HepG2 (cell line): Measurements from ENCODE around the gene RBM23. TPM values are rescaled to one million over a fixed set of nuclear protein-coding genes. Genes with fewer than 3 reads are reported as not detected.

Experiments used
- CBX5 ChIP-seq: sonication (generic); formaldehyde crosslinking; IDR thresholded peaks from 2 replicates; pipeline ENCODE4 v1.4.0; 2020; ENCODE audit warnings: missing genetic modification reagents, borderline replicate concordance
- ERF ChIP-seq: IDR thresholded peaks from 2 replicates; pipeline ENCODE4 v1.6.1; 2018; ENCODE audit warnings: missing biosample characterization, missing genetic modification reagents
- FOSL1 ChIP-seq: sonication (generic); formaldehyde crosslinking; IDR thresholded peaks from 2 replicates; pipeline ENCODE4 v1.9.0; 2021; ENCODE audit warnings: missing genetic modification reagents, borderline replicate concordance
- HNRNPUL1 ChIP-seq: fragments of 200-400 bp; formaldehyde crosslinking; IDR thresholded peaks from 2 replicates; pipeline ENCODE4 v1.6.1; 2017; ENCODE audit warnings: low read depth, mild to moderate bottlenecking, low read length, moderate library complexity
- NFE2L1 ChIP-seq: sonication (generic); formaldehyde crosslinking; IDR thresholded peaks from 2 replicates; pipeline ENCODE4 v1.4.0; 2020; ENCODE audit warnings: missing genetic modification reagents, mild to moderate bottlenecking, borderline replicate concordance
- NR1H2 ChIP-seq: sonication (generic); formaldehyde crosslinking; IDR thresholded peaks from 2 replicates; pipeline ENCODE4 v1.8.1; 2022; ENCODE audit warnings: low read depth, missing genetic modification reagents, borderline replicate concordance
- PRPF4 ChIP-seq: fragments of 200-400 bp; formaldehyde crosslinking; IDR thresholded peaks from 2 replicates; pipeline ENCODE4 v1.6.1; 2016; ENCODE audit warnings: low read length, low read depth; ENCODE audit not compliant: poor library complexity, severe bottlenecking
- SP1 ChIP-seq, 2 experiments: fragments of 450-650 bp in 1 of 2; sonication (generic) in 1 of 2; formaldehyde crosslinking in 1 of 2; IDR thresholded peaks; 2 replicates each; pipeline versions ENCODE4 v1.4.0 to v1.6.1; 2016 to 2020; ENCODE audit warnings: missing genetic modification reagents in 1 of 2
- SRY ChIP-seq: sonication (generic); formaldehyde crosslinking; IDR thresholded peaks from 2 replicates; pipeline ENCODE4 v1.8.0; 2022; ENCODE audit warnings: mild to moderate bottlenecking, missing genetic modification reagents
- U2AF1 ChIP-seq: fragments of 200-400 bp; formaldehyde crosslinking; optimal IDR thresholded peaks from 2 replicates; pipeline ENCODE3; 2017; ENCODE audit warnings: mild to moderate bottlenecking, low read depth, low read length
- WIZ ChIP-seq: sonication (generic); formaldehyde crosslinking; IDR thresholded peaks from 2 replicates; pipeline ENCODE4 v1.5.1; 2020; ENCODE audit warnings: mild to moderate bottlenecking, missing genetic modification reagents
- ZBTB8A ChIP-seq: sonication (generic); formaldehyde crosslinking; IDR thresholded peaks from 2 replicates; pipeline ENCODE4 v1.4.0; 2020; ENCODE audit warnings: mild to moderate bottlenecking, low read depth, missing genetic modification reagents, borderline replicate concordance
- ZNF224 ChIP-seq: sonication (generic); formaldehyde crosslinking; IDR thresholded peaks from 2 replicates; pipeline ENCODE4 v1.5.0; 2020; ENCODE audit warnings: mild to moderate bottlenecking, missing genetic modification reagents
- ZNF331 ChIP-seq: sonication (generic); formaldehyde crosslinking; IDR thresholded peaks from 2 replicates; pipeline ENCODE4 v1.4.0; 2020; ENCODE audit warnings: missing genetic modification reagents
- ZNF362 ChIP-seq: sonication (generic); formaldehyde crosslinking; IDR thresholded peaks from 2 replicates; pipeline ENCODE4 v1.4.0; 2020; ENCODE audit warnings: missing genetic modification reagents, mild to moderate bottlenecking, borderline replicate concordance
- ZSCAN31 ChIP-seq: sonication (generic); formaldehyde crosslinking; IDR thresholded peaks from 2 replicates; pipeline ENCODE4 v1.5.0; 2020; ENCODE audit warnings: low read depth, mild to moderate bottlenecking, missing genetic modification reagents
- polyA plus RNA-seq, 8 experiments: library from polyadenylated mRNA; depleted of rRNA in 3 of 8; stranded (reverse) in 7 of 8; unstranded in 1 of 8; fragments of >200 nt; fragmentation: Illumina TruSeq in 4 of 8; extraction: Trizol in 4 of 8; gene quantifications; 2 replicates each; pipeline versions ENCODE4 v1.2.1 to v1.2.3, GENCODE V29; 2011 to 2016; ENCODE audit warnings: low read depth in 4 of 8, missing spikeins in 1 of 8, mixed read lengths in 1 of 8; ENCODE audit not compliant: insufficient read depth in 1 of 8
- total RNA-seq, 5 experiments: library from RNA; depleted of rRNA; stranded (reverse); fragments of >200 nt; fragmentation: Illumina TruSeq; extraction: Trizol; gene quantifications; 2 replicates each; pipeline ENCODE4 v1.2.3, GENCODE V29; 2016; ENCODE audit warnings: low read depth in 1 of 5
- TF ChIP-seq, protein P1 (sequence below): IDR thresholded peaks from 2 replicates; pipeline ENCODE4 v1.6.1; 2018; ENCODE audit warnings: missing genetic modification reagents
- TF ChIP-seq, protein P2 (sequence below): sonication (generic); formaldehyde crosslinking; IDR thresholded peaks from 2 replicates; pipeline ENCODE4 v1.5.0; 2020; ENCODE audit warnings: mild to moderate bottlenecking, missing genetic modification reagents, borderline replicate concordance

The RBM23 gene
- total and polyA plus RNA-seq, 2 of the 13 experiments (the other 11 are each of a cell fraction or from before 2014, with no cell fraction given), result 1.5 to 2.1 TPM

GRCh38 chr14:22872033-22872832 is 46.7 kb downstream of the RBM23 start (continued):
- TF ChIP-seq SP1 (IDR thresholded peaks at IDR 0.05) (no peak), SP1 (CRISPR knock-in tag; IDR thresholded peaks at IDR 0.05) (peak; percentile 46; the same call in 1 of the 2 replicates), ZBTB8A (peak; percentile 72; the same call in 1 of the 2 replicates), ZNF224 (CRISPR knock-in tag) (no peak), U2AF1 (no peak), ZNF362 (no peak), PRPF4 (no peak), CBX5 (CRISPR knock-in tag) (peak; percentile 10; the same call in 1 of the 2 replicates), ZSCAN31 (no peak), NR1H2 (CRISPR knock-in tag) (peak; percentile 68; the same call in 1 of the 2 replicates), ZNF331 (CRISPR knock-in tag) (peak; percentile 83), WIZ (no peak), FOSL1 (CRISPR knock-in tag) (0 out of 2 replicates have a peak, but pooled peaks have one; percentile 16), ERF (CRISPR knock-in tag) (0 out of 2 replicates have a peak, but pooled peaks have one; percentile 41), SRY (CRISPR knock-in tag) (no peak; the same call in none of the 2 replicates), NFE2L1 (CRISPR knock-in tag) (no peak), HNRNPUL1 (no peak)
- TF ChIP-seq, protein P1, sequence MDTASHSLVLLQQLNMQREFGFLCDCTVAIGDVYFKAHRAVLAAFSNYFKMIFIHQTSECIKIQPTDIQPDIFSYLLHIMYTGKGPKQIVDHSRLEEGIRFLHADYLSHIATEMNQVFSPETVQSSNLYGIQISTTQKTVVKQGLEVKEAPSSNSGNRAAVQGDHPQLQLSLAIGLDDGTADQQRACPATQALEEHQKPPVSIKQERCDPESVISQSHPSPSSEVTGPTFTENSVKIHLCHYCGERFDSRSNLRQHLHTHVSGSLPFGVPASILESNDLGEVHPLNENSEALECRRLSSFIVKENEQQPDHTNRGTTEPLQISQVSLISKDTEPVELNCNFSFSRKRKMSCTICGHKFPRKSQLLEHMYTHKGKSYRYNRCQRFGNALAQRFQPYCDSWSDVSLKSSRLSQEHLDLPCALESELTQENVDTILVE (CRISPR knock-in tag), result no peak; the same call in 1 of the 2 replicates
- TF ChIP-seq, protein P2, sequence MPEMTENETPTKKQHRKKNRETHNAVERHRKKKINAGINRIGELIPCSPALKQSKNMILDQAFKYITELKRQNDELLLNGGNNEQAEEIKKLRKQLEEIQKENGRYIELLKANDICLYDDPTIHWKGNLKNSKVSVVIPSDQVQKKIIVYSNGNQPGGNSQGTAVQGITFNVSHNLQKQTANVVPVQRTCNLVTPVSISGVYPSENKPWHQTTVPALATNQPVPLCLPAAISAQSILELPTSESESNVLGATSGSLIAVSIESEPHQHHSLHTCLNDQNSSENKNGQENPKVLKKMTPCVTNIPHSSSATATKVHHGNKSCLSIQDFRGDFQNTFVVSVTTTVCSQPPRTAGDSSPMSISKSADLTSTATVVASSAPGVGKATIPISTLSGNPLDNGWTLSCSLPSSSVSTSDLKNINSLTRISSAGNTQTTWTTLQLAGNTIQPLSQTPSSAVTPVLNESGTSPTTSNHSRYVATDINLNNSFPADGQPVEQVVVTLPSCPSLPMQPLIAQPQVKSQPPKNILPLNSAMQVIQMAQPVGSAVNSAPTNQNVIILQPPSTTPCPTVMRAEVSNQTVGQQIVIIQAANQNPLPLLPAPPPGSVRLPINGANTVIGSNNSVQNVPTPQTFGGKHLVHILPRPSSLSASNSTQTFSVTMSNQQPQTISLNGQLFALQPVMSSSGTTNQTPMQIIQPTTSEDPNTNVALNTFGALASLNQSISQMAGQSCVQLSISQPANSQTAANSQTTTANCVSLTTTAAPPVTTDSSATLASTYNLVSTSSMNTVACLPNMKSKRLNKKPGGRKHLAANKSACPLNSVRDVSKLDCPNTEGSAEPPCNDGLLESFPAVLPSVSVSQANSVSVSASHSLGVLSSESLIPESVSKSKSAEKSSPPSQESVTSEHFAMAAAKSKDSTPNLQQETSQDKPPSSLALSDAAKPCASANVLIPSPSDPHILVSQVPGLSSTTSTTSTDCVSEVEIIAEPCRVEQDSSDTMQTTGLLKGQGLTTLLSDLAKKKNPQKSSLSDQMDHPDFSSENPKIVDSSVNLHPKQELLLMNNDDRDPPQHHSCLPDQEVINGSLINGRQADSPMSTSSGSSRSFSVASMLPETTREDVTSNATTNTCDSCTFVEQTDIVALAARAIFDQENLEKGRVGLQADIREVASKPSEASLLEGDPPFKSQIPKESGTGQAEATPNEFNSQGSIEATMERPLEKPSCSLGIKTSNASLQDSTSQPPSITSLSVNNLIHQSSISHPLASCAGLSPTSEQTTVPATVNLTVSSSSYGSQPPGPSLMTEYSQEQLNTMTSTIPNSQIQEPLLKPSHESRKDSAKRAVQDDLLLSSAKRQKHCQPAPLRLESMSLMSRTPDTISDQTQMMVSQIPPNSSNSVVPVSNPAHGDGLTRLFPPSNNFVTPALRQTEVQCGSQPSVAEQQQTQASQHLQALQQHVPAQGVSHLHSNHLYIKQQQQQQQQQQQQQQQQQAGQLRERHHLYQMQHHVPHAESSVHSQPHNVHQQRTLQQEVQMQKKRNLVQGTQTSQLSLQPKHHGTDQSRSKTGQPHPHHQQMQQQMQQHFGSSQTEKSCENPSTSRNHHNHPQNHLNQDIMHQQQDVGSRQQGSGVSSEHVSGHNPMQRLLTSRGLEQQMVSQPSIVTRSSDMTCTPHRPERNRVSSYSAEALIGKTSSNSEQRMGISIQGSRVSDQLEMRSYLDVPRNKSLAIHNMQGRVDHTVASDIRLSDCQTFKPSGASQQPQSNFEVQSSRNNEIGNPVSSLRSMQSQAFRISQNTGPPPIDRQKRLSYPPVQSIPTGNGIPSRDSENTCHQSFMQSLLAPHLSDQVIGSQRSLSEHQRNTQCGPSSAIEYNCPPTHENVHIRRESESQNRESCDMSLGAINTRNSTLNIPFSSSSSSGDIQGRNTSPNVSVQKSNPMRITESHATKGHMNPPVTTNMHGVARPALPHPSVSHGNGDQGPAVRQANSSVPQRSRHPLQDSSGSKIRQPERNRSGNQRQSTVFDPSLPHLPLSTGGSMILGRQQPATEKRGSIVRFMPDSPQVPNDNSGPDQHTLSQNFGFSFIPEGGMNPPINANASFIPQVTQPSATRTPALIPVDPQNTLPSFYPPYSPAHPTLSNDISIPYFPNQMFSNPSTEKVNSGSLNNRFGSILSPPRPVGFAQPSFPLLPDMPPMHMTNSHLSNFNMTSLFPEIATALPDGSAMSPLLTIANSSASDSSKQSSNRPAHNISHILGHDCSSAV (CRISPR knock-in tag), result no peak
